Measurements from ENCODE around the gene KREMEN2. TPM values are rescaled to one million over a fixed set of nuclear protein-coding genes. Genes with fewer than 3 reads are reported as not detected.

KREMEN2 gene
- total and polyA plus RNA-seq, 9 of the 15 experiments (the other 6 are each of a cell fraction or from before 2014, with no cell fraction given): 0.04 to 7.7 (median 1.5) TPM; not detected in 1

DNA sequence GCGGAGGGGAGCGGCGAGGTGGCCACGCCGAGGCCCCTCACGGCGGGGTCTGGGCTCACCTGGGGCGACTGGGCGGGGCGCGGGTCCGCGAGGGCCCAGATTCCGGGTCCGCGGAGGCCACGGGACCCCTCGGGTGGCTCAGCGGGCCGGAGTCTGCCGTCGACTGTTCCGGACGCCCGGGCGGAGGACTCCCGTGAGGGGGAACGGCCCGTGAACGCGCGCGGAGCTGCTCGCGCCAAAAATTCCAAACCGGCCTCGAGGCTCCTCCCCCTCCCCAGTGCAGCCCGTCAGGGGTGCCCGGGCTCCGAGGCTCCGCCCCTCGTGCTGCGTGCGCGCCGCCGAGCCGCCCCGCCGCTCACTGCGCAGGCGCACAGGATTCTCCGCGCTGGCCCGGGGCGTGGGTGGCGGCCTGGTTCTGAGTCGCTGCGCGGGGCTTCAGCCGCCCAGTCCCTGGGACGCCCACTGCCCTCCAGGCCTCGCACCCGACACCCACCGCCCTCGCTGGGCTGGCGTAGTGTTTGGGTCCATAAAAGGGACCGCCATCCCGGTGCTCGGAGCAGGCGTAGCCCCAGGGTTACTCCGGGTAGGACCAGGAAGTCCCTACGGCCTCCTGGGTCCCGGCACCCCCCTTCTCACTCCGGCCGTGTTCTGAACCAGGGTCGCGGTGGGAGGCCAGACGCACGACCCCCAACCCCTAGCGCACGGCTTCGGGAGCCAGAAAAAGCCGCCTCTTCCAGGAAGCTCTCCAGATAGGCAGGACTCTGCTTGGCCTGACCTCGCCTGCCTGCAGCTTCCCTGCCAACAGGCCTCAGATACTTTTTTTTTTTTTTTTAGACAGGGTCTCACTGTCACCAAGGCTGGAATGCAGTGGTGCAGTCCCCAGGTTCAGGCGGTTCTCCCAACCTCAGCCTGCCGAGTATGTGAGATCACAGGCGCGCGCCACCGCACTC is 16.4 kb downstream of the KREMEN2 start, which contains the start of gene PKMYT1 (continued):
- TF ChIP-seq REST (IDR thresholded peaks at IDR 0.05; ENCODE audit: borderline replicate concordance): no peak
- TF ChIP-seq REST (CRISPR knock-in tag; IDR thresholded peaks at IDR 0.05; ENCODE audit: low read depth): 0 out of 2 replicates have a peak, but pooled peaks have one; percentile 59
- no peak for TF ChIP-seq CBFB (CRISPR knock-in tag; IDR thresholded peaks at IDR 0.05)
- TF ChIP-seq, protein P1, sequence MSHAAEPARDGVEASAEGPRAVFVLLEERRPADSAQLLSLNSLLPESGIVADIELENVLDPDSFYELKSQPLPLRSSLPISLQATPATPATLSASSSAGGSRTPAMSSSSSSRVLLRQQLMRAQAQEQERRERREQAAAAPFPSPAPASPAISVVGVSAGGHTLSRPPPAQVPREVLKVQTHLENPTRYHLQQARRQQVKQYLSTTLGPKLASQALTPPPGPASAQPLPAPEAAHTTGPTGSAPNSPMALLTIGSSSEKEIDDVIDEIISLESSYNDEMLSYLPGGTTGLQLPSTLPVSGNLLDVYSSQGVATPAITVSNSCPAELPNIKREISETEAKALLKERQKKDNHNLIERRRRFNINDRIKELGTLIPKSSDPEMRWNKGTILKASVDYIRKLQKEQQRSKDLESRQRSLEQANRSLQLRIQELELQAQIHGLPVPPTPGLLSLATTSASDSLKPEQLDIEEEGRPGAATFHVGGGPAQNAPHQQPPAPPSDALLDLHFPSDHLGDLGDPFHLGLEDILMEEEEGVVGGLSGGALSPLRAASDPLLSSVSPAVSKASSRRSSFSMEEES (CRISPR knock-in tag; IDR thresholded peaks at IDR 0.05): no peak
- TF ChIP-seq RBFOX2 (IDR thresholded peaks at IDR 0.05; ENCODE audit: low read depth, low read length): peak; percentile 86
- TF ChIP-seq HDAC2 (IDR thresholded peaks at IDR 0.05): no peak
- TF ChIP-seq TAF7 (tag; IDR thresholded peaks at IDR 0.05): no peak
- peak in 1 of 2 experiments; percentile 26; a peak in 1 of 4 replicates for TF ChIP-seq FOXA3 (CRISPR knock-in tag; conservative IDR thresholded peaks at IDR 0.05 in 1 of 2, IDR thresholded peaks at IDR 0.05 in 1 of 2)
- no peak for TF ChIP-seq MLX (CRISPR knock-in tag; conservative IDR thresholded peaks at IDR 0.05)
- no peak for TF ChIP-seq SMARCC2 (IDR thresholded peaks at IDR 0.05; ENCODE audit: low read depth)
- TF ChIP-seq STAT5A (IDR thresholded peaks at IDR 0.05; ENCODE audit: borderline replicate concordance, low read length): no peak
- 0 out of 2 replicates have a peak, but pooled peaks have one; percentile 5 for TF ChIP-seq KDM2B (CRISPR knock-in tag; IDR thresholded peaks at IDR 0.05)
- no peak for TF ChIP-seq SMAD2 (IDR thresholded peaks at IDR 0.05; ENCODE audit: low read depth, low read length)
- TF ChIP-seq BHLHE40 (IDR thresholded peaks at IDR 0.05; ENCODE audit: low read length): peak; percentile 45; the same call in 1 of the 2 replicates
- no peak for TF ChIP-seq KDM1A (IDR thresholded peaks at IDR 0.05)
- 0 out of 2 replicates have a peak, but pooled peaks have one; percentile 4 for TF ChIP-seq ZKSCAN1 (IDR thresholded peaks at IDR 0.05; ENCODE audit: low read depth, low read length)
- no peak for TF ChIP-seq NR4A1 (CRISPR knock-in tag; IDR thresholded peaks at IDR 0.05)
- TF ChIP-seq NR4A1 (tag; IDR thresholded peaks at IDR 0.05): no peak

All from K562 (cell line).